Cerebellar cortex (tissue), 1 donor: ENCODE measurements around the gene IQGAP1.
"Not testable (repeated sequence)": the region's sequence is repeated elsewhere in the genome, so short reads cannot be mapped to it uniquely, and the experiment has no call there.

Experiments used
- DNase-seq: peaks from one replicate; pipeline ENCODE4 v3.0.0-alpha.2; 2015; ENCODE audit warnings: low spot score

IQGAP1 gene

DNA sequence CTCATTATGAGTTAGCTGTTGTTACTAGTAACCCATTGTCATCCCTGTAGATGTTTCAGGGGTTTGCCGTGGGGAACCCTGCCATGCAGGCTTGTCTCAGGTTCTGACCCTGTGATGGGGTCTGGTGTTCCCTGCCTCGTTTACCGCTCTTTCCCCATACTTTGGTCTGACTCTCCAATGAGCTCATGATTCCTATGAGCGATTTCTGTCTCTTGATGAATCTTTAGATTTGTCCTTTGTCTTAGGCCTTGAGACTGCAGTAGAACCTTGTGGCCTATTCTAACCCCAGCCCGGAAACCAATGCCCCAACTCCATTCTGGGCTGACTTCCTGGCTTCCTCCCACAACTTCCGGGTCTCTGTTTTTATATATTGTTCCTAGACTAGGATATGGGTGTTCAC lies 11.3 kb upstream of the IQGAP1 start:
- DNase-seq = no peak

DNA sequence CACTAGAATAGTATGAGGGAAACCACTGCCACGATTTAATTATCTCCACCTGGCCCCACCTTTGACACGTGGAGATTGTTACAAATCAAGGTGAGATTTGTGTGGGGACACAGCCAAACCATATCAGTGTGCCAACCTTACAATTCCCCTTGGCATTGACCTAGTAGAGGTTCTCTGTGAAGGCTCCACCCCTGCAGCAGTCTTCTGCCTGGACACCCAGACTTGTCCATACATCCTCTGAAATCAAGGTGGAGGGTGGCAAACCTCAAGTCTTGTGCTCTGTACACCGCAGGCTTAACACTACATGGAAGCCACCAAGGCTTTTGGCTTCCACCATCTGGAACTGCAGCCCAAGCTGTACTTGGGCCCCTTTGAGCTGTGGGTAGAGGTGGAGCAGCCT lies 8.8 kb upstream of the IQGAP1 start:
- DNase-seq = no peak

DNA sequence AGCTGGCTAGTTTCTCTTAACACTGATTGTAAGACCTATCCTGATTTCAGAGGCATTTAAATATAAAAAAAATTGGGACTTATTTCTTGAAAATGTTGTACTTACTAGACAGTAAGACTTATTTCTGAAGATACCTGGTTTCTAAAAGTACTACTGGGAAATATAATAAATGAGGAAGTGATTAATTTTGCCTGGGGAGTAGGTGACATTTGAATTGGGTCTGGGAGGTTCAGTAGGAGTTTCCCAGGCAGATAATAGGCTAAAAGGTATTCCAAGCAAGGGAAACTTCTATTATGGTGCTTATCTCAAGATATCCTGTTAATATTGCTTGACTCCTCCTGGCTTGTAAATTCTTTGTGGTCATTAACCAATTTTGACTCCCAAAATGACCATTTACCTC lies 6.5 kb upstream of the IQGAP1 start:
- no peak for DNase-seq

DNA sequence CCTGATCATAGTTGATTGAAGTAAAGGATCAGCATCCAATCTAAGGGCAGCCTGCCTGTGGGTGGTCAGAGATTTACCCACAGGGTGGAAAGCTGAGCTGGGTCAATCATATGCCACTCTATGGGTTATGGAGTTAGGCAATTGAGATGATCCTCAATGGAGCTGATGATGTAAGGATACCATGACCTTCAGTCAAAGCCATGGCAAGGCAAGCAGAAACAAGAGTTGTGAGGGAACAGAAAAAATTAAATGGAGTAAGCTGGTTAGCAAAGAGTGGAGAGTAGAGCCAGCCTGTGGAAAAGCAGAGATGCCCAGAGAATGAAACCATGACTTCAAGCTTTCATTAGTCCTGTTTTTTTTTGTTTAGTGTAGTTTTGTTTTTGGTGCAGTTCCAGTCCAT lies 5.7 kb upstream of the IQGAP1 start:
- DNase-seq = no peak

DNA sequence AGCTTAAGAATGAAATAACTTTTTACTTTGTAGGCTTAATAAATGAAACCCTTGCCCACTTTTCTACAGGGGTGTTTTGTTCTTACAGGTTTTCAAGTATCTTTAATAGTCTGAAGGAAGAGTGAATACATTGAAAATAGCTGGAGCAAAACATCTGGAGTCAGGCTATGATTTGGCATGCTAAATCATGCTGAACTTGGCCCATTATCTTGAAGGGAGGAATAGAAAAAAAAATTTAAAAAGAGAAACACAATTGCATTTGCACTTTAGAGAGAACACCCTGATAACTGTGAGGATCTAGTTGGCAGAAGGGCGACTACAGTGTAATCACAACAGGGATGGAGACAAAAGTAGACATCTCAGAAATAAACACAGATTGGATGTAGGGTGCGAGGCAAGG lies 1.8 kb upstream of the IQGAP1 start:
- no peak for DNase-seq

DNA sequence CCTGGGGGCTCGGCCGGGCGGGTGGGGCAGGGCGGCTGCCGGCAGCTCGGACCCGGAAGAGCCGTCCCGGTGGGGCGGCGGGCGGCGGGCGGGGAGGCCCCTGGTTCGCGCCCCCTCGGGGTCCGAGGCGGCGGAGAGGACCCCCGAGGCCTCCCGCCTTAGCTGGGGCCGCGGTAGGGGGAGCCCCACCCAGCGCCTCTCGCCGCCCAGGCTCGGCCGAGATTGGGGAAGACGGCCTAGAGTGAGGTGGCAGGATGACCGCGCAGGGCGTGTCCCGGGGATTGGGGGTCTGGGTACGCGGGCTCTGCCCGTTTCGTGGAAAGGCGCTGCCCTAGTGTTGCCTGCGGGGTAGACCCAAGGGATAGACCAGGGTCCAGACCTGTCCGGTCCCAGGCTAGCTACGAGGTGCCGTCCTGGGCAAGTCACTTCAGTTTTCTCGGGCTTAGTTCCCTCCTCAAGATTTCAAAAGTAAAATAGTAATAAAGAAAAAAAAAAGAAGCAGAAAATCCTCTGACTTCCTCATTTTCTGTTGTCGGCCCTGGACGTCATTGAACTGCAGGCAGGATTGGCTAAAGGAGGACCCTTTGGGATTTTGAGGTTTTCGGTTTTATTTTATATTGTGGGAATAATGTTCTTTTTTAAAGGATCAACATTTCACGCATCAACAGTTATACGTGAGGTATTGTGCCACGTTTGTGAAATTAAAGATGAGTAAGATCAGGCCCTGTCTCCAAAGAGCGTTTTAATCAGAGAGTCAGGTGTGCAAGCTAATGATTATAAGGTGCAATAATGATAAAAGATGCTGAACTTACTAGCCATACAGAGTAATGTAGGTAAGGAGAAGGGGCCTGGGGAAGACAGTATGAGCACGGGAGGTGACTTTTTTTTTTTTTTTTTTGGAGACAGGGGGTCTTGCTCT lies 679 bp downstream of the IQGAP1 start:
- no peak for DNase-seq

DNA sequence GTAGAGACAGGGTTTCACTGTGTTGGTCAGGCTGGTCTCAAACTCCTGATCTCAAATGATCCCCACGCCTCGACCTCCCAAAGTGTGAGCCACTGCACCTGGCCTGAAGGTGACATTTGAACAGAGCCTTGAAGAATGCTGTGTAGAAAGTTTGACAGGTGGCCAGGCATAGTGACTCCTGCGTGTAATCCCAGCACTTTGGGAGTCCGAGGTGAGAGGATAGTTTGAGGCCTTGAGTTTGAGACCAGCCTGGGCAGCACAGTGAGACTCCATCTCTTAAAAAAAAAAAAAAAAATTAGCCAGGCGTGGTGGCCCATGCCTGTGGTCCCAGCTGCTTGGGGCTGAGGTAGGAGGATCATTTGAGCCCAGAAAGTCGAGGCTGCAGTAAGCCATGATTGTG lies 1.5 kb downstream of the IQGAP1 start:
- DNase-seq = no peak

DNA sequence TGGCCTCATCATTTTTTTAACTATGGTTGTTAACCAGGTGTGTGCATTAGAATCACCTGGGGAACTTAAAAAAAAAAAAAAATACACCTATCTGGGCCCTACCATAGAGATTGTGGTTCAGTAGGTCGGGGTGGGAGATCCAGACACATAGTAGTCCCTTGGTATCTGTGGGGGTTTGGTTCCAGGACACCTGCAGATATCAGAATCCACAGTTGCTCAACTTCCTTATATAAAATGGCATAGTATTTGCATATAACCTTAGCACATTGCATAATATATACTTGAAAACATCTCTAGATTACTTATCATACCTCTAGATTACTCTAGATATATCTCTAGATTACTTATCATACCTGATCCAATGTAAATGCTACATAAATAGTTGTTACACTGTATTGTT lies 5.0 kb downstream of the IQGAP1 start:
- no peak for DNase-seq

DNA sequence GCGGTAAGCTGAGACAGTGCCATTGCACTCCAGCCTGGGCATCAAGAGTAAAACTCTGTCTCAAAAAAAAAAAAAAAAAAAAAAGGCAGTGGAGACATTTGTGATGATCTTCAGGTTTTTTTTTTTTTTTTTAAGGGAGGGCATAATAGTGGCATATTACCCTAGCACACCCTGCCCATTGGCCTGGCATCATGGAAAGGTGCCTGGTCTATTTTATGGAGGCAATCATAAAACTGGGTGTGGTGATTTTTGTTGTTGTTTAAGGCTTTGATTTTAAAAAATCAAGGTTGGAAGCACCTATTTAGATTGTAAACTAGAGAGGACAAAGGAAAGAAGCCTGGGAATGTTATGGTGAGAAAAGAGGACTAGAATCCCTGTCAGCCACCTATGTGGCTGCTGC lies 6.0 kb downstream of the IQGAP1 start:
- no peak for DNase-seq

DNA sequence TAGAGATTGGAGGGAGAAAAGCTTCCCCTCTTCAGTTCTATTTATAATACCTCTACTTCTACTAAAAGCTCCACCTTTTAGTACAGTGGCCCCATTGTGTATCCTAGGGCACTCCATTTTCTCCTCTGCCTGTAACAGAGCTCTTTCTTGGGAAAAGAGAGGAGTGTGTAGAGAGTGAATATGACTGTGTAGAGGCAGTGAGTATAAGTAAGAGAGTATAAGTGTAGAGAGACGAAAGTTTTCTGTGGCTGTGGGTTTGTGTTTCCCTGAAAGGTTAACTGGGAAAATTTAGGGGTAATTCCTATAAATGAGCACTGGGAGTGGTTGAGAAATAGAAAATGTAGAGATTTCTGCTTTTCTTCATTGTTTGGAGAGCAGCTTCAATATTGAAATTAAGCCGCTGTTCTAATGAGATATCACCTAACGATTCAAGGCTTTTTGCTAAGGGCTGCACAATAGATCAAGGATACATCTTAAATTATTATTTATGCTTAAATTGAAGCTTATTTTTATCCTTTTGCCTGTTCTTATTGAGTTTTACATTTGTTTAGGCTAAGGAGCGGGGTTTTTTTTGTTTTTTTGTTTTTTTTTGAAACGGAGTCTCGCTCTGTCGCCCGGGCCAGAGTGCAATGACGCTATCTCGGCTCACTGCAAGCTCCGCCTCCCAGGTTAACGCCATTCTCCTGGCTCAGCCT lies 6.9 kb downstream of the IQGAP1 start:
- DNase-seq = no peak

DNA sequence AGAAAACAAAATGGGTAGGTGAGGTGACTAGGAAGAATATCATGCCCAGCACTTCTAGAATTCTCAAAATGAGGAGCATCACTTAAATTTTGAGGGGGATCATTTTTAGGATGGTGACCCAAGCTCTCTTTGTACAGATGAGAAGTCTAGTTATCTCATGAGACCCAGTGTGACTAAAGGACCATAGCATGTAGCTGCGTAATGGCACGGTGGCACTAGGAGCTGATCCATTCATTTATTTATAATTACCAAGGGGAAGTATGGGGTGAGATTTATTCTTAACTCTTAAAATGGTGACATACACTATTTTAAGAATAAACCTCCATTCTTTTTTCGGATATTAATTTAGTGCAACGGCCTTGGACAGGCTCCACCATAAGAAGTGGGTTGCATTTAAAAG lies 8.3 kb downstream of the IQGAP1 start:
- DNase-seq = no peak

DNA sequence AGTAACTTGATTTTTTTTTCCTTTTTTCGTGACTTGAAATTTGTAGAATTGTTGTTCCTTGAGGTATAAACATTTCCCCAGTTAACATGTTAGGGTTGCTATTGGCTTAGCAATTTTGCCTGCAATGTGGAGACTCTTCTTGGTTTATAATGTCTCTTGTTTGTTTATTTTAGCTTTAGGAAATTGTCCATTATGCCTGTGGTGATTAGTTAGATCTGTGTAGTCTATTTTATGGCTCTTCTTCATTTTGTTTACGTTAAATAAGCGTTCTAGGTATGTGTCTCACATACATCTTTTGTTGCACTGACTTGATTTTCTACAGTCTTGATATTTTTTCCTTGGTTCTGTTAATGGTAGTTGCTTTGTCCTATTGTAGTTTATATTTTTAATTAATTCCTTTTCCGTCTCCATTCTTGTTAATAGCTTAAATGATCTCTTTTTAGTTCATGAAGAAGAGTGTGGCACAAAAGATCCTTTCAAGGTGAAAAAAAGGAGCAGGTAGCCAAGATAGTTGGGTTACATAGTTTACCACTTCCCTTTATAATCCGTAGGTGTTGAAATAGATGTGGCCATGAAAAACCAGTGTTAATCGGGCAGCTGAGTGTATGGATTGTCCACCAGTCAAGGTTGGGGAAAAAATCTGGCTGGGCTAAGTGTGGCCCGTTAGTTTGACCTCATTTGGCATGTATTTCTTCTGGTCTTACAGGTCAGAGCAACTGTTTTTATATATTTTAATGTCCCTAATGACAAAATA lies 12.1 kb downstream of the IQGAP1 start:
- no peak for DNase-seq

DNA sequence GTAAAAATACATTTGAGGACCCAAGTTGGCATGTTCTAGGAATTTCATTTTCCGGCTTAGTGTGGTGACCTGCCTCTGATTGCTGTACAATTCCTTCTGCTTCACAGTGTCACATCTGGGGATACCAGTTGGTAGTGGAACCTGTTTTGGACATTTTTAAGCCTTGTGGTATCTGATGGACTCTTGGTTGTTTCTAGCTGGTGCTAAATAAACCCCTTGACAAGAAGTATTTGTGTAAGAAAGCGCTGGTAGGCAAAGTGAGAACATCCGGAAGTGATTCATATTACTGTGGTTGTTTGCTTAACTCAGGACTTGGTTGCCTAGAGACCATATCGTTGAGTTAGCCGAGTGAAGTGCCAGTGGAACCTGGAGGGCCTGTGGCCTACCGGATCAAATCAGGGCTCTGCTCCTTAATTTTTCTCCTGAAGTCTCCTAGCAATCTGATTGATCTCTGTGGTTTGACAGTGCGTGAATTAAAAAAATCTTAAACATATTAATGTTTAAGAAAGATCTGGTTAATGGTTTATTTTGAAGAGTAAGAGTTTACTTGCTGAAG lies 12.8 kb downstream of the IQGAP1 start:
- no peak for DNase-seq

DNA sequence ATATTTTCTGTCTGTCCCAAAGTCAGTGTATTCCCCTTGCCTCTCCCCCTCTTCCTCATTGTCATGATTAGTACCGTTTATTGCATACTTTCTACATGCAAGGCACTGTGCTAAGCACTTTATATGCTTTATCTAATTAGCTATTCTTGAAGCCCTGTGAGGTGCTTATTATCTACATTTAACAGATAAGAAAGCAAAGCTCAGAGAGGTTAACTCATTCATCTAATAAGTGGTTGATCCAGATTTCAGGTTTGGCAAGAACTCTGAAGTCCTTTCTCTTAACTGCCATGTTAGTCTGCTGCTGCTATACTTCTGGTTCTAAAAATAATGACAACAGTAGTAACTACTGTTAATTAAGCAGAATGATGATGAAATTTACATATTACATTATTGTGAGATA lies 13.5 kb downstream of the IQGAP1 start:
- no peak for DNase-seq

DNA sequence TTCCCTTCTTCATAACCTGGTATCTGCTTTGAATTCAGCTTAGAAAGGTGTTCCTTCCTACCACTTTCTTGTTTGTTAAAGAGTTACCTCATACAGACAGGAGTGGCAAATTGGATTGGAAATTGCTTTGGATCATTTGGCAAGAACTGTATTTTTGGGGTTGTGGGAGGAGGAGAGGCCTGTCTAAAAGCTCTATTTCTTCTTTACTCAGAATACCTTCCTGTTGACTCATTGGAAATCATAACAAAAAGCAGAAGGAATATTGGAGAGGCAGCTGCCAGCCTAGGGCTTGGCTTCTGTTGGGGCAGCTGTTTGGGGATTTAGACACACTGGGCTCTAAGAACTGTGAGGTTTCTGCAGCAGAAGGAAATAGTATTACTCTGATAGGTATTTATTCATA lies 14.2 kb downstream of the IQGAP1 start:
- no peak for DNase-seq

DNA sequence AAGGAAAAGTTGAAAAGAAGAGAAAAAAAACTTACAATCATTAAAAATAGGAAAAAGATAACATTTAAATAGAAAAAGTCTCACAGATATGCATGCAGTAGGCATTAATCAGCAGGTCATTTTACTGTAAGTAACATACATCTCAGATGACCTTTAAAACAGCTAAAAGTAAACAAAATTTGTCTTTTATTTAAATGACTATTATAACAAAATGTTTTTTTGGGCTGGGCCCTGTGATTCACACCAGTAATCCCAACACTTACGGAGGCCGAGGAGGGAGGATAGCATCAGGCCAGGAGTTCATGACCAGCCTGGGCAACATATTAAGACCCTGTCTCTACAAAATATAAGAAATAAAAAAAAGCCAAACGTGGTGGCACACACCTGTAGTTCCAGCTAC lies 14.7 kb downstream of the IQGAP1 start:
- no peak for DNase-seq

DNA sequence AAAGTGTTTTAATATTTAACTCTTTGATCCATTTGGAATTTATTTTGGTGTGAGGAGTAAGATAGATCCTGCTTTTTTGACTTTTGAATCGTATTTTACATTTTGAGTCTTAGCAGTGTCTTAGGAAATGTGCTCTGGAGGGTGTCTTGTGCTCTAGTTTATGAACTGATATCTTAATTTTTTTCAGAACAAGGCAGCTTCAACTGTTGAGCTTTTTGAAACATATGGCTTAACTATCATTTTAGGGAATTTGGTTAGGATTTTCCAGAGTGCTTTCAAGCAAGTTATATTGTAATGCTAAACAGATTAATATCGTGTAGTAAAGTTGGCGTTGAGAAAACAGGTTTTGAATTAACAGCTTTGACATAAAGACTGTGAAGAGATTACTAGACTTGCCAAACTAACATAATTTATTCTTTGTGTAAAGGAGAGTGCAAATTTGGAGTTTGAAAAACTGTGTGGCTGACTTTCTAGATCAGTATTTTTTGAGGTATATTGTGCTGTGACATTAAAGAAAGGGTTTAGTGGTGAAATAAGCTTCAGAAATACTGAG lies 17.1 kb downstream of the IQGAP1 start:
- no peak for DNase-seq

DNA sequence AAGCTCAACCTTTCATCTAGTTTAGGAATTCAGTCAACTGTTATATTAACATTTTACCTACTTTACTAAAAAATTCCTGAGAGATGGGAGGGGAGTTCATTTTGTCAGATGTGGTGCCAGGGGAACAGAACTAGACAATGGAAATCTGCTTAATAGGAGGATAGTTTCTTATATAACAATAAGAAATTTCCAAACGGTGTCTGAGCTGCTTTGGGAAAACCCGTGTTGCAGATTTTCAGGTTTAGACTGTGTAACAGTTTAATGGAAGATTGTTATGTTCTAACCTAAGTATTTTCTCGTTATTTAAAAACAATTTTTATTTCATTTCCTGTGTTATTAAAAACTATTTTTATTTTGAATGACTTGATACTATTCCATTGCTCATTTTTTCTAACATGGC lies 19.3 kb downstream of the IQGAP1 start:
- no peak for DNase-seq

DNA sequence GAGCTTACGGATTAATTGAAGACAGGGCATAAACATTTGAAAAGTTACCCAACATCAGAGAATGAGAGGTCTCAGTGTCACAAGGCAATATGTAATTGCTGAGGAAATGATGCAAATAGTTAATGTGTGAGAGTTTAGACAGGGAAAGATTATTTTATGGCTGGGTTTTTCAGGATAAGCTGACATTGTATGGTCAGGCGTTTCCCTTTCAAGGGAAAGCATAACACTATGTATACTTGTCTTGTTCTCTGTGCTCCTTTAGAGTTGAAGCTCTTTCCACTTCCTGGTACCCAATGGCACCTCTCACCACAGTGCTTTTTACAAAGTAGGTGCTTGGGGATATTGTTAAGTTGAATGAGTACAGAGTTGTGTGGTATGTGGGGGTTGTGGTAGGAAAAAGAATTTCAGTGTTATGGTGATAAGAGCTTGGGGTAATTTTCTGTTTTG lies 19.9 kb downstream of the IQGAP1 start:
- no peak for DNase-seq

DNA sequence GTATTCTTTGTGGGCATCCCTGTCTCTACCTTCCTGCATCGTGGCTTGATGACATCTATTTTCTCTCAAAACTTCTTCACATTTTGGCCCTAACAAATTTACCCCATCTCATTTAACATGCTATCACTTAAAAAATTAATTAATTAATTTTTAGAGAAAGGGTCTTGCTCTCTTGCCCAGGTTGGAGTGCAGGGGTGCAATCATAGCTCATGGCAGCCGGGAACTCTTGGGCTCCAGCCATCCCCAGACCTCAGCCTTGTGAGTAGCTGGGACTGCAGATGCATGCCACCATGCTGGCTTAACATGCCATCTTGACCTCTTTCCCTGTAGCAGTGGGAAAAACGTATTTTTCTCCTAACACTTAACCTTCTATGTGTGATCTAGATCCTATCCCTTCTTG lies 20.6 kb downstream of the IQGAP1 start:
- DNase-seq = no peak

DNA sequence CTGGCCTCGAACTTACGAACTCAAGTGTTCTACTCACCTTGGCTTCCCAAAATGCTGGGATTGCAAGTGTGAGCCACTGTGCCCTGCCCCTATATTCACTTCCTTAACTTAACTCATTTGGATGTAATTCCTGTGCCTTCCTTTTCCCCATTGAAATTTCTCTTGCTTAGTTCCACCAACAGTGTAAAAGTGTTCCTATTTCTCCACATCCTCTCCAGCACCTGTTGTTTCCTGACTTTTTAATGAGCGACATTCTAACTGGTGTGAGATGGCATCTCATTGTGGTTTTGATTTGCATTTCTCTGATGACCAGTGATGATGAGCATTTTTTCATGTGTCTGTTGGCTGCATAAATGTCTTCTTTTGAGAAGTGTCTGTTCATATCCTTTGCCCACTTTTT lies 21.5 kb downstream of the IQGAP1 start:
- DNase-seq = not testable (repeated sequence)

DNA sequence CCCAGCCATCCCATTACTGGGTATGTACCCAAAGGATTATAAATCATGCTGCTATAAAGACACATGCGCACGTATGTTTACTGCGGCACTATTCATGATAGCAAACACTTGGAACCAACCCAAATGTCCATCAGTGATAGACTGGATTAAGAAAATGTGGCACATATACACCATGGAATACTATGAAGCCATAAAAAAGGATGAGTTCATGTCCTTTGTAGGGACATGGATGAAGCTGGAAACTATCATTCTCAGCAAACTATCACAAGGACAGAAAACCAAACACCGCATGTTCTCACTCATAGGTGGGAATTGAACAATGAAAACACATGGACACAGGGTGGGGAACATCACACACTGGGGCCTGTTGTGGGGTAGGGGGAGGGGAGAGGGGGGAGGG lies 22.3 kb downstream of the IQGAP1 start:
- DNase-seq = not testable (repeated sequence)
